ENCODE results near the gene CWC22. TPM values are rescaled to one million over a fixed set of nuclear protein-coding genes. Genes with fewer than 3 reads are reported as not detected.
"Not testable (repeated sequence)": the region's sequence is repeated elsewhere in the genome, so short reads cannot be mapped to it uniquely, and the experiment has no call there.

The CWC22 gene
- polyA plus RNA-seq (ENCODE audit: insufficient read length in 10 of 10): 10 to 100 TPM; 19.0 to 25.3 (median 22.9) TPM
- long read RNA-seq, donor 1, partial matches to known transcripts: 20 of 21 reads
- long read RNA-seq, donor 1, other reads (novel, unspliced or antisense): 0 of 21 reads
- long read RNA-seq, donor 2, partial matches to known transcripts: 5 of 6 reads
- long read RNA-seq, donor 2, other reads (novel, unspliced or antisense): 0 of 6 reads
- long read RNA-seq, donor 3: 0 reads
- long read RNA-seq, donor 4, partial matches to known transcripts: 16 of 20 reads
- long read RNA-seq, donor 4, other reads (novel, unspliced or antisense): 0 of 20 reads
- long read RNA-seq, donor 5, partial matches to known transcripts: 13 of 13 reads
- long read RNA-seq, donor 5, other reads (novel, unspliced or antisense): 0 of 13 reads
- long read RNA-seq, donor 6, partial matches to known transcripts: 16 of 18 reads
- long read RNA-seq, donor 6, other reads (novel, unspliced or antisense): 0 of 18 reads
- long read RNA-seq, donor 7, partial matches to known transcripts: 22 of 25 reads
- long read RNA-seq, donor 7, other reads (novel, unspliced or antisense): 0 of 25 reads
- long read RNA-seq, donor 8, partial matches to known transcripts: 5 of 7 reads
- long read RNA-seq, donor 8, other reads (novel, unspliced or antisense): 0 of 7 reads
- long read RNA-seq, donor 9: 0 reads

DNA sequence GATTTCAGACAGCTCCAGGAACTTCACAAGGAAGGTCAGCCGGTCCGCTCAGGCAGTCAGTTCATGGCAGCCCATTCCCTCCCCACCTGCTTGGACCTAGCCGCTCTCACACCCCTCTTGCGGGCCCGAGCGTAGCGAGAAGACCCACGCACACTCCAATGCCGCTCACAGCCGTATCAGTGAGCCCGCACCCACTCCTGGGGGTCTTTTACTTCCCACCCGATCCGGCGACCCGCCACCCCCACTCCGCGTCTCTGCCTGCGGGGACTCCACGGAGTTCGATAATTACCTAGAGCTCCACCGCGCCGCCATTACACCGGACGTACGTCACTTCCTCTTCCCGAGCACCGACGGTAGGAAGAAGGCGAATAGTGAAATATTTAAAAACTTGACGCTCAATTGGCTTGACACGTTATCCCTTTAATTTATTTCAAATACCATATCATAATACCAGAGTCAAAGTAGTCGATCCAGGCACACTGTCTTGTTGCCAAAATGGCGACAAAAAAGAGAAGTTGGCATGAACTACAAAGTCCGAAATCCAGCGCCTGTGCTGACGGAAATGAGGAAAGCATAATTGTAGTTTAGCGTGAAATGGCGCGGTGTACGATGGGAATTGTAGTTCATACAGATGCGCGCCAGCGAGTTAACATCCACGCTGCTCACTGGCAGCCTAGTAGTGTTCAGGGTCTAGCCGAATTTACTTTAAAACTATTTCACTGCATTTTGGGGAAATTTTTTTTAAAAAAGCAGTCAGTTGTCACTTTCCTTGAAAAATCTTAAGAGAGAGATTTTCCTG is at the start of gene CWC22:
TSS of gene CWC22 (minus strand) at position 517 of the 799 bp plus-strand sequence. CDS start 13,956 bp downstream, outside the sequence.
- DNase-seq: peak; percentile 94 to 98 (median 95)

- no peak for DNase-seq
These were observed 49.4 kb upstream of the CWC22 start for GRCh38 chr2:180056367-180057118.

DNA sequence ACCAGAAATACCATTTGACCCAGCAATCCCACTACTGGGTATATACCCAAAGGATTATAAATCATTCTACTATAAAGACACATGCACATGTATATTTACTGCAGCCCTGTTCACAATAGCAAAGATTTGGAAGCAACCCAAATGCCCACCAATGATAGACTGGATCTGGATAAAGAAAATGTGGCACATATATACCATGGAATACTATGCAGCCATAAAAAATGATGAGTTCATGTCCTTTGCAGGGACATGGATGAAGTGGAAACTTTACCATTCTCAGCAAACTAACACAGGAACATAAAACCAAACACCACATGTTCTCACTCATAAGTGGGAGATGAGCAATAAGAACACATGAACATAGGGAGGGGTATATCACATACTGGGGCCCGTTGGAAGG is 47.5 kb upstream of the CWC22 start:
- not testable (repeated sequence) for DNase-seq

DNA sequence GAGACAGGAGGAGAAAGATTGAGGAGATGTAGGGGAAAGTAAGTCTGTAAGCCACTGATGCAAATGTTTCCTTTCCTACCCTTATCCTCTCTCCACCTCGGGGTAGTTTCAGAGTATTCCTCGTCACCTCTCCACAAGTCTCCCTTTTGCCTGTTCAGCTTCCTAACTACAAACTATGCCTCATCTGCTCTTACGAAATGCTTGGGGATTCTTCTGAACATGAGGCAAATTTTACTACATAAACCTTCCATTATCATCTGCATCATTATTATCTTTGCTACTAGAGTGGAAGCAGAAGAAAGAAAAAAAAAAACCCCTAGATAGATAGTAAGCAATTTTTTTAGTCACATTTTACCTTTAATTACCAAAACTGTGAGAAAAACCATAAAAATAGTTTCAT is 43.1 kb upstream of the CWC22 start:
- DNase-seq: no peak

- no peak for DNase-seq
These were observed 41.2 kb upstream of the CWC22 start for GRCh38 chr2:180048251-180048650.

- DNase-seq: peak in 1 of 3 donors; percentile 15
These were observed 39.7 kb upstream of the CWC22 start for GRCh38 chr2:180046776-180047175.

DNA sequence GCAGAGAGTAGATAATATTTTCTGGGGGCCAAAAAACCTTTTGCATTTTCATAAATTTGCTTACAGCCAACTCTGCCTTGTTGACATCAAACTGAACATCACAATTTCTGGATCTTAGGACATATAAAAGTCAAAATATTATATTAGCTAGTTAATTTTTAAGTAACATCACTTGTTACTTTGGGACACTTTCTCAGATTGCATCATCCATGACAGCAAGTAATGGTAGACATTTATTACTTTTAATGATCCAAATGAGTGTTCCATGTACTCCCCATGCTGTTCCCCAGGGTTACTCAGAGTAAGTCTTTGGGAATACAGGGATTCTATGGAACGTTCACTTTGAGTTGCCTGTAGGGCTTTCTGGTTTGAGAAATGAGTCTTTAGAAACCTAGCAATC is 39.1 kb upstream of the CWC22 start:
- no peak for DNase-seq

GRCh38 chr2:180040146-180040925 is 33.2 kb upstream of the CWC22 start:
- DNase-seq: peak in 2 of 3 donors; percentile 40 to 92

- DNase-seq: no peak
These were observed 31.9 kb upstream of the CWC22 start for GRCh38 chr2:180038997-180039396.

- DNase-seq: peak; percentile 27 to 53 (median 47)
These were observed 27.1 kb upstream of the CWC22 start for GRCh38 chr2:180033993-180034894.

GRCh38 chr2:180029575-180029974 is 22.5 kb upstream of the CWC22 start:
- no peak for DNase-seq

DNA sequence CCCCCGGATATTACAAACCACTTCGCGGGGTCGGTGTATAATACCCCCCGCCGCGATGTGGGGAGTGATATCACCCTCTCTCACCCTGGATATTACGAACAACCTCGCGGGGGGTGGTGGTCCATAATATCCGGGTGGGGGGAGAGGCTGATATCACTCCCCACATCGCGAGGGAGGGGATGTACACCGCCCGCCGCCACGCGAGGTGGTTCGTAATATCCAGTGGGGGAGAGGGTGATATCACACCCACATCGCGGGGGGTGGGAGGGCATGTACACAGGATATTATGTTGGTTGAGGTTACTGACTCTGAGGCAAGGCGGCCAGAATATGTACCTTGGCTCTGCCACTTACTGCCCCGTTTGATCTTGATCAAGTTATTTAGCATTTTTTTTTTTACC is 14.8 kb upstream of the CWC22 start:
- no peak for DNase-seq

DNA sequence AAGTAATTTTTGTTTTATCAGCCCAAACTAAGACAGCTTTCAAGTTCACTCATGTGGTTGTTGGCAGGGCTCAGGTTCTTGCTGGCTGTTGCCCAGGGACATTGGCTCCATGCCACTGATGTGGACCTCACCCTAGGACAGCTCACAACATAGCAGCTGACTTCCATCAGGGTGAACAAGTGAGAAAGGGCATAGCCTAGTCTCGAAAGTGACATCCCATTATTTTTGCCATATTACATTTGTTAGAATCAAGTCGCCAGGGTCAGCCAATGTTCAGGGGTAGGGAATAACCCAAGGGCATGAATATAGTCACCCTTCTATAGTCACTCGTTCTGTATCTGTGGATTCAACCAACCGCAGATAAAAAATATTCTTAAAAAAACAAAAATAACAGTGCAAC is 10.7 kb upstream of the CWC22 start:
- DNase-seq: no peak

GRCh38 chr2:180016937-180017336 is 9.8 kb upstream of the CWC22 start:
- no peak for DNase-seq

DNA sequence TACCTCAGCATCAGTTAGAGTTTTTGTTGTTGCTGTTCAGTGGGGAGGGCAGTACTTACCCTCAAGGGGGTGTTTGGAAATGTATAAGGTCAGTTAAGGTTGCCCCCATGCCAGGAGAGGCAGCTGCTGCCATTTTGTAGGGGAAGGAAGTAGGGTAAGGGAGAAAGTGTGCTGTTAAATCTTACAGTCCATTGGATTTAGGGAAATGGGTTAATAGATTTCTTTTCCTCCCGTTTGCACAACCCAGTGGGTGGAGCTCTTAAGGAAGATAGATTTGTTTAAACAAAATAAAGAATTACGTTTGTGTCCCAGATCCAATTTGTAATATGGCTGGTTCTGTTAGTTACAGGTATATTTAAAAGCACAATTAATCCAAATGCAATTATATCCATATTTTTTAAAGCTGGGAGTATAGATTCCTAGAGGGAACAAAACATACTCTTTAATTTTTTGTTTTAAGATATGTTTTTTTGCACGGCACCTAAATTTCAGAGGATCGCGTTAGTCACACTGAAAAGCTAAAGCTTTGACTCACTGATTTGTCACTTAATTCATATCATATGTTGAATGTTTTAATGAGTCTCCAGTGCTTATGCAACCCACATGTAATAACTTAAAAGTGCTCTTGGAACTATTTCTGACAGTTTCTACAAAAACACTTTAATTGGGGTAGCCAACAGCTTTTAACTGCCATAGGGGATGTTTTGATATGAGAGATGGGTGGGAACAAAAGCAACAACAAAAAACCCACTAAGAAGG is 9.0 kb upstream of the CWC22 start:
- DNase-seq: peak in 1 of 3 donors; percentile 67

- DNase-seq: peak in 1 of 3 donors; percentile 33
These were observed 5.4 kb upstream of the CWC22 start for GRCh38 chr2:180012523-180012922.

DNA sequence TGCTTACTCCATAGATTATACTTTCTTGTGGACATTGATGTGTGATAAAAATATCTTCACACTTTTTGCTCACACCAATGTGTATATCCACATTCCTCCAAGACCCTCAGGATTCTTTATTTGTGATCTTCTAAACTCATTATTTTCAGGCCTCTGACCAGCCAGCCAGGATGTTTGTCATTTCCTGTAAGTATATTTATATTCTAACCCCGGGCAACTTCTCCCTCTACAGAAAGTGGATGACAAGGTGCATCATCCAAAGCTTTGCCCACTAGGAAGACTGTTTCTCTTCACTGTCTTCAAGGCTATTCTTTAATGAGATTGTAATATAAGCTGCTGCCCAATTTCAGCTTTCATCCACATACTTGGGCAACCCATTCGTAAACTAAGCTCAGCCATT is 3.6 kb upstream of the CWC22 start:
- DNase-seq: no peak

DNA sequence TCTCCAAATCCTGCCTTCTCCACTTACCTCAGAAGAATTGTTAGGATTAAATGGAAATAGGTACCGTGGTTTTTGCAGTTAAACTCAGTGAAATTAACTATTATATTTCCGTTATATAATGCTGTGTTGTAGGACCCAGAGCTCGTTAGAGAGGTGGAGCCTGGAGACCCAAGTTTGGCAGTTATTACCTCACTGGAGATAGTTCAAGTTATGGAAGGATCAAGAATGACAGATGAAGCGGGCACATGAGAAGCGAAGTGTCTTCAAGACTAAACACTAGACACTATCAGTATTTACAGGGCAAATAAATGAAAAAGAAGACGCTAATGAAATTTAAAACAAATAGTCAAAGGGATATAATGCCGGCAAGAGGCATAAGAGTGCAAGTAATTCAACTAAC is 866 bp downstream of the CWC22 start:
- DNase-seq: no peak

- DNase-seq: not testable (repeated sequence)
These were observed 1.6 kb downstream of the CWC22 start for GRCh38 chr2:180005465-180005864.
